GM21423 (cell line): Measurements from ENCODE around the gene AIG1.
"Not testable (repeated sequence)": the region's sequence is repeated elsewhere in the genome, so short reads cannot be mapped to it uniquely, and the experiment has no call there.

ENCODE experiments used
- ATAC-seq: cut with Tn5 transposase; IDR thresholded peaks from one replicate; pipeline ENCODE4 v1.9.1; 2021; ENCODE audit warnings: mild to moderate bottlenecking, moderate library complexity; ENCODE audit not compliant: unreplicated experiment

Gene AIG1, protein sequence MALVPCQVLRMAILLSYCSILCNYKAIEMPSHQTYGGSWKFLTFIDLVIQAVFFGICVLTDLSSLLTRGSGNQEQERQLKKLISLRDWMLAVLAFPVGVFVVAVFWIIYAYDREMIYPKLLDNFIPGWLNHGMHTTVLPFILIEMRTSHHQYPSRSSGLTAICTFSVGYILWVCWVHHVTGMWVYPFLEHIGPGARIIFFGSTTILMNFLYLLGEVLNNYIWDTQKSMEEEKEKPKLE

DNA sequence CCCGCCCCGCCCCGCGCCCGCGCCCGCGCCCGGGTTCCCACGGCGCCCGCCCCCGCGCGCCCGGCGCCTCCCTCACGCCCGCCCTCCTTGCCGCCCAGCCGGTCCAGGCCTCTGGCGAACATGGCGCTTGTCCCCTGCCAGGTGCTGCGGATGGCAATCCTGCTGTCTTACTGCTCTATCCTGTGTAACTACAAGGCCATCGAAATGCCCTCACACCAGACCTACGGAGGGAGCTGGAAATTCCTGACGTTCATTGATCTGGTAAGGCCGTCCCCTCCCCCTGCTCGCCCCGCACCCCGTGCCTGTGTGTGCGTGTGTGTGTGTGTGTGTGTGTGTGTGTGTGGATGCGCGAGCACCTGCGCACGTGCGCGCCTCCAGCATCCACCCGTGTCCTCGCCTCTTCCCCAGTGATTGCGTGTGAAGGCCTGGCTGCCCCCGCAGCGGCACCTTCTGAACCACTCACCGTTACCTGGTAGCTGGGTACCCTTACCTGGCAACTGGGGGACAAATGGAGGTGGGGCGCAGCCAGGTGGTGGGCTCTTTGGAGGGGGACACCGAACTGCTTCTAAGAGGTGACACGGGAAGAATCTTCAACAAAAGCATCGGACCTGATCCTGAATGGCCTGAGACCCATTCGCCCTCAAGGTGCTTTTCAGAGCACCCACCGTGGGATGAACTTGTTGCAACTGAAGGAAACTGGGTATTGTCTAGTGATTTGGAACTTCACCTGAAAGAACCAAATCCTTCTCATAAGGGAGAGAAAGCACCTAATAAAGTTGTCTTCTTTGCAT, at the start of gene AIG1:
Gene AIG1, plus strand, starts transcription at position 84 of the 791 bp plus-strand sequence. Its CDS starts 37 bp downstream, at position 121.
- ATAC-seq = peak; percentile 66

DNA sequence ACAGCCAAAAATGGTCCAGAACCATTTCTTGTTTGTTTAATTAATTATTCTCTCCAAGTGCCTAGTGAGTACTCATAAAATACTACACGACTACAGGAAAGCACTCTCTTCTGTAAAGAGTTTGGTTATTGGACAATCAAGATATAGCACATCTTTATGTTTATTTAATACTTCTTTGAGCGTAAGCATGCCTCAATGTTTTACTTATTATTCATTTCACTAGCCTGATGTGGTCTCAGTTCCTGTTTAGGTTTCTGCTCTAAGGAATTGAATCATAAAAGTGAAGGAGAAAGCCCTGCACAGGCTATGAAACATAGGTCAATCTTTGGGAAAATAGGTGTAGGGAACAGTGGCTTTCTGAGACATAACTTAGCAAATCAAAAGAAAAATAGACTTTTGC, 45.9 kb upstream of the AIG1 start:
- no peak for ATAC-seq

DNA sequence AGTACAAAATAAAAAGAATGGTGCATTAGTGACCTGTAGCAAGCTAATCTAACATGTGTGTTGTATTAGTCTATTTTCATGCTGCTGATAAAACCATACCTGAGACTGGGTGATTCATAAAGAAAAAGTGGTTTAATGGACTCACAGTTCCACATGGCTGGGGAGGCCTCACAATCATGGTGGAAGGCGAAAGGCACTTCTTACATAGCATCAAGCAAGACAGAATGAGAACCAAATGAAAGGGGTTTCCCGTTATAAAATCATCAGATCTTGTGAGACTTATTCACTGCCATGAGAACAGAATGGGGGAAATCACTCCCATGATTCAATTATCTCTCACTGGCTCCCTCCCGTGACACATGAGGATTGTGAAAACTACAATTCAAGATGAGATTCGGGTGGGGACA, 45.4 kb upstream of the AIG1 start:
- no peak for ATAC-seq

DNA sequence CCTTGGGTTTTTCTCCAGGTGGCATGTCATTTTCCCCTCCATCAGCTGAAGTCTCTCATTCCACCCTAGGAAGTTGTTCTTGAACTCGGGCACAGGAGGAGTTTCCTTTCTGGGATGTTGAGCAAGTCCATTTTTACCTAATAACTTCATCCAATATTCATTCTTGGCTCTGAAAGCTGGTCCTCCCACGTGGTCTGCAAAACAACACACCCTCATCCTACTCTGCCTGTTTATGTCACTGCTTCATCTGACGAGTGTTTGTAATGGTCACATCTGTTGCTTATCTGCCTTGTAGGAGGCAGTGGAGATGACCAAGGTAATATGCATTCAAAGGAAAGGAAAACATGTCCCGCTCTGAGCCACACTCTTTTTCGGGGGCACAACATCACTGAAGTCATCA, 41.7 kb upstream of the AIG1 start:
- no peak for ATAC-seq

DNA sequence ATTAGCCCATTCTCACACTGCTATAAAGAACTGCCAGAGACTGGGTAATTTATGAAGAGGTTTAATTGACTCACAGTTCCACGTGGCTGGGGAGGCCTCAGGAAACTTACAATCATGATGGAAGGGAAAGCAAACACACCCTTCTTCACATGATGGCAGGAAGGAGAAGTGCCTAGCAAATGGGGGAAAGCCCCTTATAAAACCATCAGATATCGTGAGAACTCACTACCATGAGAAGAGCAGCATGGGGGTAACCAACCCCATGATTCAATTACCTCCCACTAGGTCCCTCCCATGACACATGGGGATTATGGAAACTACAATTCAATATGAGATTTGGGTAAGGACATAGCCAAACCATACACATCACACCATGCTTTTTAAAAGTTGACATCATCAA, 39.8 kb upstream of the AIG1 start:
- ATAC-seq = not testable (repeated sequence)

DNA sequence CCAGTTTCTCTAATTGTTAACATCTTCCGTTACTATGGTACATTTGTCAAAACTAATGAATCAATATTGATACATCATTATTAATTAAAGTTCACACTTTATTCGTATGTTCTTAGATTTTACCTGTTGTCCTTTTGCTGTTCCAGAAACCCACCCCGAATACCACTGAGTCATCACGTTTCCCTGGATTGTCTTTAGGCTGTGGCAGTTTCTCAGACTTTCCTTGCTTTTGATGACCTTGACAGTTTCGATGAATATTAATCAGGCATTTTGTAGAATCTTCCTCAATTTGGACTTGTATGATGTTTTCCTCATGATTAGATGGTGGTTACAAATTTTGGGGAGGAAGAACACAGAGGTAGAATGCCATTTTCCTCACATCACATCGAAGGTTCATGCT, 39.1 kb upstream of the AIG1 start:
- ATAC-seq = no peak

DNA sequence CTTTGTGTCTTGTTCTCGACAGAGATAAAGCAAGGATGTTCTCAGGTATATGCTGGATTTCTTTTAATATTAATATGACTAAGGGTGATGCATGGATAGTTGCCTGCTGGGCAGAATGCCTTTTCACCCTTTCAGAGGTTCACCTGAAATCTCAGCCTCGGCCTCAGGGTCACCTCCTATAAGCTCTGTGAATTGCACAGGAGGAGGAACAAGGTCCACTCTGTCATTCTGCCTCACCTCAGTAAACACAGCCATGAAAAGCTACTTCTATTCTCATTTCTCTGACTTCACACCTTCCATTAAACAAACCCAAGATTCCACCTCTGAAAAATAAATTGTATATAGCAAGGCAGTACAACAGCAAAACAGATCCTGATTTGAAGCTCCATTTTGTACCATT, 38.1 kb upstream of the AIG1 start:
- ATAC-seq = no peak

DNA sequence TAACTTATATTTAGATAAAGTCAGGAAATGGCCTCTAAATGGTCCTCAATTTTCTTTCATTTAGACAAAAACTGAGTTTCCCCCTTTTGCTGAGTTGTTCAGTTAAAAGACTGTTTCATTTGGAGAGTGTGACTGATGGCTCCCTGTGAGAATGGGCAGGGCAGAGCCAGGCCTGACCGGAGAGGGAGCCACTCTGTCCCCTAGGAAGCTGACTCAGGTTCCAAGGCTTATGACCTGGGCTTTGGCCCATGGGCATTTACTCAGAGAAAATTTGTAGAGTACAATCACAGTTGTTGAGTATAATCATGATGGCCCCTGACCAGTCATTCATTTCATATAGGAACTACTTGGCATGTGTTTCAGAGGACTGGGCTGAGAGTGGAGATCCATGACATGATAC, 37.0 kb upstream of the AIG1 start:
- ATAC-seq = no peak

DNA sequence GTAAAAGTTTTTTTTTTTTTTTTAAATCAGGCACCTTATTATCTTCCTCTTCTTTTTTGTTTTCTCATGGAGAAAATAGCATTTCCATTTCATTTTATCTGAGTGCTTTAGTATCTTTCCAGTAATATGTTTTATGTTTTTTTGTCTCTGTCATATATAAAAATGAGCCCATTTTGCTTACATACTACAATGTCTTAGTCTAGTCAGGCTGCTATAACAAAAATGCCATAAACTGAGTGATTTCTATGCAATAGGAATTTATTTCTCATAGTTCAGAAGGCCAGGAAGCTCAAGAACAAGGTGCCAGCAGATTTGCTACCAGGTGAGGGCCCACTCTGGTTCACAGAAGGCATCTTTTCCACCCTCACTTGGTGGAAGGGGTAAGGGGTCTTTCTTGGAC, 35.7 kb upstream of the AIG1 start:
- ATAC-seq = no peak

DNA sequence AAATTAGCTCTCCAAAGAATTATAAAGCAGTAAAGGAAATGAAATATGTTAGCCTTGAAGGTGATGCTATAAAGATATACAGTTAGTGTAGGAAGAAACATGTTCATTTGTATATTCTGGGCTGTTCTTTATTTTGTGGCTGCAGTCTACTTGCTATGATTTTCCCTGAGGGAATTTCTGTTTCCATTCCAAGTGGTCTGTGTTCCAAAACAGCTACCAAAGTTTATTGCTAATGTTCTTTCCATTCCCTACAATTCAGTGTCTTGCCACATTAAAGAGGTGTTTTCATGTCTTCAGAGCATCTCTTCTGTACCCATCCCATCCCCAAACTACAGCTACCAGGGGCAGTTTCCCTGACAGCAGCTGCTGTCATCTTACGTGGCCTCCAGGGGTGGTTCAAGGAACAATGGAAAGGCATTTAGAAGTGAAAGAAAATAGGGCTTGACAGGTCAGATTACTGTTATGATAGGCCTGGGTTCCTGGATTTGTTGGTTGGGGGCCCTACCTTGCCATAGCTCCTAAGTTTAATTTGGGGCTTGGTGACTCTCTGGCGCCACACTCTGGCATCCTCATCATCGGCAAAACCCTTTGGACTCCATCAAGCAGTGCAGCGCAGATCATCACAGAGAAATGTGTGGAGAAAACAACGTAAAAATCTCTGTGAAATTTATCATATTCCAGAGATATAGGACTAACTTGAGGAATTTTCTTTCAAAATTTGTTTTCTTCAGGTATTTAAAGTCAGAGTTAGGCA, 33.8 kb upstream of the AIG1 start:
- no peak for ATAC-seq

DNA sequence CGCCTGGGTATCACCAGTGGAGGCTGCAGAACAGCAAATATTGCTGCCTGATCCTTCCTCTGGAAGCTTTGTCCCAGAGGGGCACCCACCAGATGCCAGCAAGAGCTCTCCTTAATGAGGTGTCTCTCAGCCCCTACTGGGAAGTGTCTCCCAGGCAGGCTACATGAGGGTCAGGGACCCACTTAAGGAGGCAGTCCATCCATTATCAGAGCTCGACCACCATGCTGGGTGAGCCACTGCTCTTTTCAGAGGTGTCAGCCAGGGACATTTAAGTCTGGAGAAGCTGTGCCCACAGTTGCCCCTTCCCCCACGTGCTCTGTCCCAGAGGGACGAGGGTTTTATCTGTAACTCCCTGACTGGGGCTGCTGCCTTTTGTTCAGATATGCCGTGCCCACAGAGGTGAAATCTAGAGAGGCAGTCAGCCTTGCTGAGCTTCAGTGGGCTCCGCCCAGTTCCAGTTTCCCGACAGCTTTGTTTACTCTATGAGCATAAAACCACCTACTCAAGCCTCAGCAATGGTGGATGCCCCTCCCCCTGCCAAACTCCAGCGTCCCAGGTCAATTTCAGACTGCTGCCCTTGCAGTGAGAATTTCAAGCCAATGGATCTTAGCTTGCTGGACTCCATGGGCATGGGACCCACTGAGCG, 25.9 kb upstream of the AIG1 start:
- ATAC-seq = no peak

DNA sequence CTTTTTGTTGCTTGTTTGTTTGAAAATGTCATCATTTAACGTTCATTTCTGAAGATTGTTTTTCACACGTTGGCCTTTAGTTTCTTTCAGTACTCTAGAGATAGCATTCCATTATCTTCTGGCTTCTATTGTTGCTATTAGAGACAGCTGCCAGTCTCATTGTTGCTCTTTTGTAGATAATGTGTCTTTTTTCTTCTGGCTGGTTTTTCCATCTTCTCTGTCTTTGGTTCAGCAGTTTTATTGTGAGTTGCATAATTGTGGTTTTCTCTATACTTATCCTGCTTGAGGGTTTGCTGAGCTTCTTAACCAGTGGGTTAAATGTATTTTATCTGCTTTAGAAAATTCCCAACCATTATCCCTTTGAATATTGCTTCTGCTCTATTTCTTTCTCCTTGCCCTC, 23.2 kb upstream of the AIG1 start:
- ATAC-seq = no peak

DNA sequence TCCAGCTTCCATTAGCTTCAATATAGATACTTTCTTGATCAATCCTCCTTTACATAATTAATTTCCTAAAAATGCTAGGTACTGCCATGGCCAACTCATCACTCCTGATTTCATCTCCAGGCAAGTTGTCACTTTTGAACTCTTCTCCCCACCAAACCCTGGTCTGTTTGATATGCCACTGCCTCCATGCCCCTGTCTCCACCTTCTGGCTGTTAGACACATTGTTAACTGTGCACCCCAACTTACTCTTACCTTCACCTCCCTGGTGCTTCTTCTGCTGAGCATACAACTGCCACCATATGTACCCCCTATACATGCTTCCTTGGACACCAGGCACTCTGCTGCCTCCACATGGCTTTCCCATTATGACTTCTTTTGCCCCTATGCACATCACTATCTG, 21.9 kb upstream of the AIG1 start:
- ATAC-seq = no peak

DNA sequence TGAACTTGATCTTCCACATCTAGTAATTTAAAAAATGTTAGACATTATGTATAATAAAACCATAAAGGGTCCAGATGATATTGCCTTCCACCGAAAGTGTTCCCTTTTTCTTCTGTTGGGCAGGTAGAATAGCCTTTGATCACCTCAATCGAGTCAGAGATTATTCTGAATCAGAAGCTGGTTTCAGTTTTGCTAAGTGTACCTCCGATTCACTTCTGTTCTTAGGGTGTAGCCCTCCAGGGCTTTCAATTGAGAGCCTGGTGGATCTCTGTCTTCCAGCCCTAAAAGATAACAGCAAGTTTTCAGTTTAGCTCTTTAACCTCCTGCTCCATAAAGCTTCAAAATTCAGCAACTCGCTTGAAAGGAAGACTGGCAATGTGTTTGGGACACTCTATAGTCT, 21.1 kb upstream of the AIG1 start:
- no peak for ATAC-seq

DNA sequence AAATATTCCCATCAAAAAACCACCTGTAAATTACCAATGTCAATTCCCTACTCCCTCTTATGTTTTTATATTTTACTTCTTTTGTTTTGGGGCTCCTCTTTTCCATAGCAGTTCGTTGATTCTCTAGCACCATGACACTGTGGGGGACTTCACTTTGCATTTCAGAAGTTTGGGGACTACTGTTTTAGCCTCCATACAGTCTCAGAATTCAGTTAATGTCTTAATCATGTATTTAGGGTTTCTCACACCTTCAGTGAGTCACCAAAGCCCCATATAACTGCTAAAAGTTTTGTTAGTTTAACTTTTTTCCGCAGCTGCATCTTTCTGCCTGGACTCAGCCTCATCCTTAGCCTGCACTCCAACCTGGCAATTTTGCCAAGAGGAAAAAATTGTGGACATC, 20.7 kb upstream of the AIG1 start:
- no peak for ATAC-seq

DNA sequence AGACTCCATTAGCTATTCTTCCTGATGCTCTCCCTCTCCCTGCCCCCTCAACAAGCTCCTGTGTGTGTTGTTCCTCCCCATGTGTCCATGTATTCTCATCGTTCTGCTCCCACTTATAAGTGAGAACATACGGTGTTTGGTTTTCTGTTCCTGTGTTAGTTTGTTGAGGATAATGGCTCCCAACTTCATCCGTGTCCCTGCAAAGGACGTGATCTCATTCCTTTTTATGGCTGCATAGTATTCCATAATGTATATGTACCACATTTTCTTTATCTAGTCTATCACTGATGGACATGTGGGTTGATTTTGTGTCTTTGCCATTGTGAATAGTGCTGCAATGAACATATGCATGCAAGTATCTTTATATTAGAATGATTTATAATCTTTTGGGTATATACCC, 16.3 kb upstream of the AIG1 start:
- not testable (repeated sequence) for ATAC-seq

DNA sequence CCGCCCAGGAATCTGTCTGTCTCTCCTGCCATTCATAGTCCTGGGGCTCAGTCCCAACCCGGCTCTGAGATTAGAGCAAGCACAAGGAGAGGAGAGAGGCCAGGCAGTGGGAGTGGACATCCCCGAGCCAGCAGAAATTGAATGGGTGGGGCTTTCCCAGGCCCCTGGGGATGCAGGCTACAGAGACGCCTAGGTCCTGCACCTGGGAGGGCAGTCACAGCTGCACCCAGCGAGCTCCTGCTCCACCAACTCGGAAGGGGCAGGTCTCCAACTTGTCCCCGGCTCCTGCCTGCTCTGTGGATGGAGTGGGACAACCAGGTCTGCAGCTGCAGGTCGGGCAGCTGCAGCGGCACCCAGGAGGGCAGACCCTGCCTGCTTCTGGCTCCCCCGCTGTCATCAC, 11.1 kb upstream of the AIG1 start:
- ATAC-seq = no peak

DNA sequence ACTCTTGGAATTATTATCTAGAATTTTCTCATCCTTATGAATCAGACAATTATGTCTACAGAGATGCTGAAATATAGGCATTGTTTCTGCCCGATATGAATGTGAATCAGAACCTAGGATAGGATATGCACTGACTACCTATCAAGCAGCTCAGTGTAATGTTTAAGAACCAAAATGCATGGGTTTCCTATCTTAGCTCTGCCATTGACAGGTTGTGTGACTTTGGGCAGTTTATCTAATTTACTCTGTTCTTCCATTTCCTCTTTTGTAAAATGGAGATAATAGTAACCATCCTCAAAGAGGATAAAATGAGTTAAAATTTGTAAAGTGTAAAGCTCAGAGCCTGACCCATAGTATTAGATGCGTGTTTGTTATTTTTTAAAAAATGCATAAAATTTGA, 10.2 kb upstream of the AIG1 start:
- no peak for ATAC-seq

DNA sequence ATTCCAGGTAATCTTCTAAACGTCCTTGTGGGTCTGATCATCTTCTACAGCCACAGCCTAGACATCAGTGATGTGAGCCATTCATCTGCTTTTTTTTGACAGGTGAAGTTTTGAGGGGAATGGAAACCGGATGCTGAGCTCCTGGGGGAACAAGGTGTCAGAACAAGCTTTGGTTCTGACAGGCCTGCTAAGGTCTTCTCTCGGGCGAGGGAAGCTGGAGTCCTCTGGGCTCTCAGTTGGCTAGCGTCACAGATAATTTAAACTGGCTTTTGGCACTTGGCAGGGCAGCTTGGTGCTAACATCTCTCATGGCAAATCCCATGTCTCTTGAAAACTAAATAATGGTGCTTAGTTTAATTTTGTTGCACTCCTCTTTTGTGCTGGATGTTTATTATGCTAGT, 8.4 kb upstream of the AIG1 start:
- ATAC-seq = no peak

DNA sequence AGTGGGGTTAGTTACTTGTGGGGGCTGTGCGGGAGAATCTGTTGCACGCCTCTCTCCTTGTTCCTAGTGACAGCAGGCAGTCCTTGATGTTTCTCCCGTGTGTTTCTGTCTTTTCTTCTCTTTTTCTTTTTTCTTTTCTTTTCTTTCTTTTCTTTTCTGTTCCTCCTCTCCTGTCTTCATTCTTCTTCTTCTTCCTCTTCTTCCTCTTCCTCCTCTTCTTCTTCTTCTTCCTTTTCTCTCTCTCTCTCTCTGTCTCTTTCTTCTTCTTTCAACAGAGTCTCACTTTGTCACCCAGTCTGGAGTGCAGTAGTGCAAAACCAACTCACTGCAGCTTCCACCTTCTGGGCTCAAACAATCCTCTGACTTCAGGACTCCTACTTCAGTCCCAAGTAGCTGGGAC, 6.8 kb upstream of the AIG1 start:
- ATAC-seq = no peak

DNA sequence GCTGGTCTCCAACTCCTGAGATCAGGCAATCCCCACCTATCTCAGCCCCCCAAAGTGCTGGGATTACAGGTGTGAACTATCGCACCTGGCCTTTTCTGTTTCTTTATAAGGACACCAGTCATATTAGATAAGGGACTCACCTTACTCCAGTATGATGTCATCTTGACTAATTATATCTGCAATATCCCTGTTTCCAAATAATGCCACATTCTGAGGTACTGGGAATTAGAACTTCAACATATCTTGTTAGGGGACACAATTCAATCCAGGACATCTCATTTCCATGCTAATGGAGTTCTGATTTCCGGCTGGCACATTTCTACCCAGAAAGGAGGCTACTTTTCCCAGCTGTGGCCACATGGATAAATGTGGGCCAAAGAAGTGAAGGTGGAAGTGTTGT, 6.4 kb upstream of the AIG1 start:
- no peak for ATAC-seq

DNA sequence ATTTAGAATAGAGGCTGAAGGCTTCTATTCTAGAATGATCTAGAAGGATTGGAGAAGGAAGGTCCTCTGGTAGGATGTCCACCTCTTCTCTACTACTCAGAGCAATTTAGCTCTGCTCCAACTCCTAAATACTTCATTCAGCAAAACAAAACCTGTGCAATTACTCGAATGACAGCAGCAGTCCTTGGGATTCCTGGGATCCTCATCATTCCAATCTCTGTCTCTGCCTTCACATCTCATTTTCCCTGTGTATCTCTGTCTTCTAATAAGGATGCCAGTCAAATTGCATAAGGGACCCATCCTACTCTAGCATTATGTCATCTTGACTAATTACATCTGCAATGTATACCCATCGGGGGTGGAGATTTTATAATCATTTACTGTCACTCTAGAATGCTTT, 5.5 kb upstream of the AIG1 start:
- ATAC-seq = no peak
